CD1c-positive myeloid dendritic cell (primary cell): ENCODE data around the gene PXMP4.
A peak's percentile ranks its signal among the peaks of the same experiment; 100 is the strongest.

Experiments
- DNase-seq: peaks from one replicate; pipeline ENCODE4 v3.0.0-alpha.2; 2016; ENCODE audit errors: extremely low spot score

PXMP4 gene

GRCh38 chr20:33669873-33670640 is 50.1 kb downstream of the PXMP4 start:
- DNase-seq = no peak

- no peak for DNase-seq
Measured at GRCh38 chr20:33669224-33669623, 50.9 kb downstream of the PXMP4 start.

GRCh38 chr20:33668466-33669155 is 51.5 kb downstream of the PXMP4 start:
- DNase-seq = no peak

GRCh38 chr20:33667676-33668465 is 52.2 kb downstream of the PXMP4 start:
- peak; percentile 85 for DNase-seq

DNA sequence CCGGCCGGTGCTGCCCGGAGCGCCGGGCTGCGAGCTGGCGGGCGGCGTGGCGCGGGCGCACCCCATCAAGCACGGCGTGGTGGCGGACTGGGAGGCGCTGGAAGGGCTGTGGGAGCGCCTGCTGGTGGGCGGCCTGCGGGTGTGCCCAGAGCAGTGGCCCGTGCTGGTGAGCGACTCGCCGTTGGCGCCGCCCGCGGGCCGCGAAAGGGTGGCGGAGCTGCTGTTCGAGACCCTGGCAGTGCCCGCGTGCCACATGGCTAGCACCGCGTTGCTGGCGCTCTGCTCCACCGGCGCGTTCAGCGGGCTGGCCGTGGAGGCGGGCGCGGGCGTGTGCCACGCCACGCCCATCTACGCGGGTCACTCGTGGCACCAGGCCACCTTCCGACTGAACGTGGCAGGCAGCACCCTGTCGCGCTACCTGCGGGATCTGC is 52.9 kb downstream of the PXMP4 start:
- DNase-seq = no peak

DNA sequence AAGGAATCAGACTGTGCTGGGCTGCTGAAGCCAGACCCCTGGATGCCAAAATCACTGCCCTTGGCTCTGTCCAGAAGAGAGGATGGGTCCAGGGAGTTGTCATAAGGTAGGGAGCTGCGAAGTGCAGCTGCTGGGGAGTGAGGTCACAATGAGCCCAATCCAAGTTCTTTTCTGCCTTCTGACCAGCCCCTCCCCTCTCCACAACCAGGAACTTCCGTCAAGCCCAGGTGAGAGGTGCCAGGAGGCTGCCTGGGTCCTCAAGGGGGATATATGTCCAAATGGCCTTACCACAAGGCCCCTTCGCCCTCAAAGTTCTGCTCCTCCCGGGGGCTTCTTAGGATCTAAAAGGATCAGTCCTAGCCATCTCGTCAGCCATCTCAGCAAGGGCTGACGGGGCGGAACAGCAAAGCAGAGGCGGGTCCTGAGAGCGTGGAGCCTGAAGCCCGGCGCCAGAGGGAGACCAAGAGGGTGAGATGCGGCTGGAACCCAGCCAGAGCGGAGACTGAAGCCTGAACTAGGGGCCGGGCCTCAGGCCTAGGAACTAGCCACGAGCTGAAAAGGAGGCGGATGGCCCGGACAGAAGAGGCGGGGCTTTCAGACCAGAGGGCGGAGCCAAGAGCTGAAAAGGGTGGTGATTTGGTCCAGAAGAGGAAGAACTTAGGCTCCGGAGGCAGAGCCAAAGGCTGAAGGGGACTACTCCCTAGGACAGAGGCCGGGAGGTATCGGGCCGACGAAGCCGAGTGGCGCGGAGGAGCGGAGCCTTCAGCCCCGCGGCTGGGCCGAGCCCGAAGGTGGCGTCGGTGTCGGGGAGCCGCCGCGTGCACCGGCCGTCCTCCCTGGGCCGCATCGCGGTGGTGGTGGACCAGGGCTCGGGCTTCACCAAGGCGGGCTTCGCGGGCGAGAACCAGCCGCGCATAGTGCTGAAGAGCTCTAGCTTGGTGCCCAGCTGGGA is 53.5 kb downstream of the PXMP4 start, which contains the start of gene ACTL10:
TSS of gene ACTL10 (plus strand) at position 651 of the 952 bp plus-strand sequence. CDS start 555 bp downstream, outside the sequence.
- DNase-seq = peak; percentile 98

DNA sequence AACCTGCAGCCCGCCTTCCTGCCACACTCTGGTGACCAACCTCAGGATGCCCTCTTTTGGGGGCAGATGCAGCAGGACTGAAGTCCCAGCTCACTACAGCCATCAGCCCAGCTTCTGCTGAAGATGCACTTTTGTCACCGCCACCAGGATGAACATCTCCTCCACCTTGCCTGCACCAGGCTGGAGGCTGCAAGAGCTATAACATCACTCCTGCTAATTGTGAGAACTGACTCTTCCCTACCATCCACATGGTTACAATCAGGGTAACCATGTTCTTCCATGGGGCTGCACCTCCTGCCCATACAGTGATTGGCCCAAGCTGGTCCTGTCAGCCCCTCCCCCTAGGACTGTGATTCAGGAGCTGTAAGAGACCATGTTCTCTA is 55.4 kb downstream of the PXMP4 start:
- DNase-seq = no peak

DNA sequence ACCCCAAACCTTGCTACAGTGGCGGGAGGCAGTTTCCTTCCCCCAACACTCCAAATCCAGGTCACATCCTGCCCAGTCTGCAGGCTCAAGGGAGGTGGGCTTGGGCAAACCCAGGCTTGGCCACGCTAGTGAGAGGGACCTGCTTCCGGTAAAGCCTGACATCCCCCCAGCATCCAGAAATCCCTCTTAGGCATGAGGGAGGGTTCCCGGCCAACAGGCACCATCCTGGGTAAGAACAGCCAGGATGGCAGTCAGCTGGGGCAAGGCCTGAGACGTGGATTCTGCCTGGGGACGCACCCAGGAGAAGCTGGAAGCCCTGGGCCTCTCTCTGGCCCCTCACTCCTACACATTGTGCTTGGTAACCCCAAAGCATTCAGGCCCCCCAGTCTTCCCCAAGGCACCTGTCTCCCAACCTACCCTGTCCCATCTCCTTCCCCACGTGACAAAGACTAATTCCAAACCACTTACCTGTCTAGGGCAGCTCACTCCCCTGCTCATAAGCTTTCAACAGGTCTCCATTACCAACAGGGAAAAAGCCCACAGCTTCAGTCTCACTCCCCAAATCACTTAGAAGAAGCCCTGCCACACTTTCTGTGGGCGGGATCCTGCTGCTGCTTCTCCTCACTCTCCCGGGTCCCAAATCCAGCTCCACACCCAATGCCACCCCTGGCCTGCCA is 55.9 kb downstream of the PXMP4 start:
- no peak for DNase-seq

DNA sequence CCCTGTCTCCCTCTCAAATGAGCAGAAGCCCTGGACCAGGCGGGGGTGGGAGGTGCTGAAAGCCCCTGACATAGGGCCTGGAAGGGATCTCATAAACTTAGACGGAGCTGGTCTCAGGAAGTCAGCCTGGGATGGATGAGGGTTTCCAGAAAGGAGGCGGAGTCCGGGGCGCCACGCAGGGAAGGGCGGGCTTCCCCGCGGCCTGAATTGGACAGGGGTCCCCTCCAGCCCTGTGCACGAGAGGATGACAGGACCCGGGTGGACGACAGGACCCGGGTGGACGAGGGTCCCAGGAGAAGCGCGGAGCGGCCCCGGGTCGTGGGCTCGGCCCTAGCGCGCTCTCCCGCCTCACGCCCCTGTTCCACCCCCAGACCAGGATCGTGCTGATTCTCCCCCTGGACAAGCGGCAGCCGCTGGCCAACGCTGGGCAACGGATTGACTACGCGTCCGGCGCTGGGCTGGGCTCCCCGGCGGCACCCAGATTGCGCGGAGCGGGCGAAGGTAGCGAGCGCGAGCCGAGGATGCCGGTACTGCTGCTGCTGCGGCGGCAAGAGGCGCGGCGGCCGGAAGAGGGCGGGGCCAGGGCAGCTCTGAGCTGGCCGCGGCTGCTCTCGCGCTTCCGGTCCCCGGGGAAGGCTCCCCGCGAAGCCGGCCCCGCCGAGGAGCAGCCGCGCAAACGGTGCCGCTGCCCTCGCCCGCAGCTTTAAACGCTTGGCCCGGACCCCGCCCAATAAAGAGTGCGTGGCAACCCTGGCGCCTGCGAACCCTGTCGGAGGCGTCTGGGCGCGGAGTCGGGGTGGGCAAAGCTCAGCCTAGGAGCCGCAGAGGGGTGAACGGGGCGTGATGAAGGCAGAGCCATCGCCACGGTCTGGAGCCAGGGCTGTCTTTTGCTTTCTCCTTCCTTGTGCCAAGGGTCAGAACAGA is 56.7 kb downstream of the PXMP4 start:
- DNase-seq = peak; percentile 88

DNA sequence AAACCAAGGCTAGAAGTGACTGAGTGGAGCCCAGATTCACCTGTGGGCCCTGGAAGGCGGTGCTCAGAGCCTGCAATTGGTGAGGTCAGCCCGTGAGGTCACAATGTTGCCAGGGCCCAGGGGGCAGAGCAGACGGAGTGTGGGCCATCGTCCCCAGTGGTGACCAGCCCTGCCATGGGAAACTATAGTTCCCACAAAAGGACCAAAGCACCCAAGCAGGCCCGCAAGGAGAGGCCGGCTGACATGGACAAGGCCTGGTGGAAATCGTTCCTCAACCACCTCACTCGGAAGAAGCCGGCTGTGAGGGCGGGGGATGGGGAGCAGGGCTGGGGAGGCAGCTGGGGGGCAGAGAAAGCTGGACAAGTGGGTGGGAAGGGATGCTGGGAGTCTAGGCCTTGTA is 57.9 kb downstream of the PXMP4 start, which contains the start of gene C20orf144:
TSS of gene C20orf144 (plus strand) at position 156 of the 400 bp plus-strand sequence. CDS start at position 175, 19 bp downstream.
- no peak for DNase-seq

GRCh38 chr20:33660685-33661058 is 59.4 kb downstream of the PXMP4 start:
- no peak for DNase-seq

- no peak for DNase-seq
Measured at GRCh38 chr20:33660035-33660684, 60.0 kb downstream of the PXMP4 start.

- DNase-seq = no peak
Measured at GRCh38 chr20:33659341-33660034, 60.6 kb downstream of the PXMP4 start.

- DNase-seq = no peak
Measured at GRCh38 chr20:33658929-33659328, 61.2 kb downstream of the PXMP4 start.

DNA sequence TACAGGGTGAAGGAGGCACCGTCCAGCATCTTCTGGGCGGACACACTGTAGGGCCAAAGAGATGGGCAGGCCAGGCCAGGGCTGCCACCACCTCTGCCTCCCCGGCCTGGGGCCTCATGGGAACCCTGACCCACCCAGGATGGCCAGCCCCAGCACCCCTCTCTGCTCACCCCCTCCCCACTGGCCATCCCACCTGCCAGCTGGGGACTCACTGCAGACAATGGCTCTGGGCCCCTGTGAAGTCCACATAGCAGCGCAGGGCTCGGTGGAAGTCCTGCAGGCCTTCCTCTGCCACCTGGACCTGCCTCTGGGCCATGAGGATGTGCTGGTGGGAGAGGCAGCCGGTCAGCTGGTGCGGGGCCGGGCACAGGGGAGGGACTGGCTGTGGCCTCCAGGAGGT is 61.6 kb downstream of the PXMP4 start:
- DNase-seq = no peak

DNA sequence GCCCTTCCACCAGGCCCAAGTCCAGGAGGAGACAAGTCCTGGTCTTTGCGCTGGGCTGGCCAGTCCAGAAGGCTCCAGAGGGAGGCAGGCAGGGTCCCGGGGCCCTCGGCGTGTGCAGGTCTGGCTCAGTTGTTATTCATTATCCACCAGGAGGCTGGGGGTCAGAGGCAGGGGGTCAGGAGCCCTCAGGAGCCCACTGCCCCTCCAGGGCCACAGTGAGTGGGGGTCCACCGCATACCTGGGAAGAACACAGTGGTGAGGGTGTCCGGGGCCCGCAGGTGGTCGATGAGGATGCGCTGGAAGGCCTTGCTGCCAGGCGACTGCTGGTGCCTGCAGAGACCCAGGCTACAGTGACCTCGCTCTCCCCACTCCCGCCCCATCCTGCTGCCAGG is 62.4 kb downstream of the PXMP4 start:
- DNase-seq = no peak

- no peak for DNase-seq
Measured at GRCh38 chr20:33656783-33657703, 63.1 kb downstream of the PXMP4 start.
